ENCODE data around the gene PCGF6. TPM values are rescaled to one million over a fixed set of nuclear protein-coding genes. Genes with fewer than 3 reads are reported as not detected.
"Not testable (repeated sequence)": the region's sequence is repeated elsewhere in the genome, so short reads cannot be mapped to it uniquely, and the experiment has no call there.

Gene PCGF6
- total RNA-seq, 1 donor from 2014 or later, result 8.3 TPM

DNA sequence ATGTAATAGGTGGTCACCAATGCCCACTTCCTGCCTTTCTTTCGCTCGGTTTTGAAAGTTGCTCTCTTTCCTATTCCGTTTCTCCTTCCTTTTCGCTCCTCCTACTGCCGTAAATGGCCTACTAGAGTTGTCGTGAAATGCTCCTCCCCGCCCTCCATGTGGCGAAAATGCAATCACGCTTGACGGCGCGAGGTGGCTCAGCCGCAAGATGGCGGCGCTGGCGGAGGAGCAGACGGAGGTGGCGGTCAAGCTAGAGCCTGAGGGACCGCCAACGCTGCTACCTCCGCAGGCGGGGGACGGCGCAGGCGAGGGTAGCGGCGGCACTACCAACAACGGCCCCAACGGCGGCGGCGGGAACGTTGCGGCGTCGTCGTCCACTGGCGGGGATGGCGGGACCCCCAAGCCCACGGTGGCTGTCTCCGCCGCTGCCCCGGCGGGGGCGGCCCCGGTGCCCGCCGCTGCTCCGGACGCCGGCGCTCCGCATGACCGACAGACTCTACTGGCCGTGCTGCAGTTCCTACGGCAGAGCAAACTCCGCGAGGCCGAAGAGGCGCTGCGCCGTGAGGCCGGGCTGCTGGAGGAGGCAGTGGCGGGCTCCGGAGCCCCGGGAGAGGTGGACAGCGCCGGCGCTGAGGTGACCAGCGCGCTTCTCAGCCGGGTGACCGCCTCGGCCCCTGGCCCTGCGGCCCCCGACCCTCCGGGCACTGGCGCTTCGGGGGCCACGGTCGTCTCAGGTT is 17.0 kb upstream of the PCGF6 start, which contains the start of gene TAF5:
Gene TAF5 (plus strand): TSS at position 195 of the 737 bp plus-strand sequence. CDS start 14 bp downstream, at position 209.
- DNase-seq (ENCODE audit: extremely low spot score in 2 of 2), result peak in 1 of 2 donors; percentile 91
- Histone ChIP-seq H3K9me3 (no peaks in the 10 kb centered on the region), H3K4me1 (peaks cover 22% of the 10 kb centered on the region), H3K36me3 (no peaks in the 10 kb centered on the region), H3K27ac (peak within 1 kb of the TSS; percentile 89), H3K4me3 (peak within 1 kb of the TSS; percentile 67 to 83), H3K27me3 (no peaks in the 10 kb centered on the region)
- peak in 1 of 2 donors; percentile 89 for TF ChIP-seq POLR2A (IDR thresholded peaks at IDR 0.05)
- TF ChIP-seq POLR2AphosphoS5 (IDR thresholded peaks at IDR 0.05; ENCODE audit: insufficient read depth in 1 of 2, low read depth in 1 of 2), result peak; percentile 94 to 97
- TF ChIP-seq, protein P1, sequence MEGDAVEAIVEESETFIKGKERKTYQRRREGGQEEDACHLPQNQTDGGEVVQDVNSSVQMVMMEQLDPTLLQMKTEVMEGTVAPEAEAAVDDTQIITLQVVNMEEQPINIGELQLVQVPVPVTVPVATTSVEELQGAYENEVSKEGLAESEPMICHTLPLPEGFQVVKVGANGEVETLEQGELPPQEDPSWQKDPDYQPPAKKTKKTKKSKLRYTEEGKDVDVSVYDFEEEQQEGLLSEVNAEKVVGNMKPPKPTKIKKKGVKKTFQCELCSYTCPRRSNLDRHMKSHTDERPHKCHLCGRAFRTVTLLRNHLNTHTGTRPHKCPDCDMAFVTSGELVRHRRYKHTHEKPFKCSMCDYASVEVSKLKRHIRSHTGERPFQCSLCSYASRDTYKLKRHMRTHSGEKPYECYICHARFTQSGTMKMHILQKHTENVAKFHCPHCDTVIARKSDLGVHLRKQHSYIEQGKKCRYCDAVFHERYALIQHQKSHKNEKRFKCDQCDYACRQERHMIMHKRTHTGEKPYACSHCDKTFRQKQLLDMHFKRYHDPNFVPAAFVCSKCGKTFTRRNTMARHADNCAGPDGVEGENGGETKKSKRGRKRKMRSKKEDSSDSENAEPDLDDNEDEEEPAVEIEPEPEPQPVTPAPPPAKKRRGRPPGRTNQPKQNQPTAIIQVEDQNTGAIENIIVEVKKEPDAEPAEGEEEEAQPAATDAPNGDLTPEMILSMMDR (IDR thresholded peaks at IDR 0.05), result no peak
- intact Hi-C loops (cut with DNase I), result no loop called here

DNA sequence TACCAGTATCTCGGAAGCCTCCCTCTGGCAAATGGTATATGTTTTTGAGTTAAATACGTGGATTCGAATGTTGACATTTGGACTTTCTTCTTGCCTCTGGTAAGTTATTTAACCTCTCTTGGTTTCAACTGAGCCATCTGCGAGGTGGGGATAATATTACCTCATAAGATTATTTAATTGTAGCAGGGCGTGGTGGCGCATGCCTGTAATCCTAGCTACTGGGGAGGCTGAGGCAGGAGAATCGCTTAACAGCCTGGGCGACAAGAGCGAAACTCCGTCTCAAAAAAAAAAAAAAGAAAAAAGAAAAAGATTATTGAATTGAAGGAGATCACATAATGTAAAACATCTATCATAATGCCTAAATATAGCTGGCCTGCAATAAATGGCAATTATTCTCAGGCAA is 16.4 kb upstream of the PCGF6 start:
- Histone ChIP-seq H3K36me3 (no peaks in the 10 kb centered on the region), H3K9me3 (no peaks in the 10 kb centered on the region), H3K27ac (peak overlapping the region; percentile 89), H3K27me3 (no peaks in the 10 kb centered on the region), H3K4me1 (peaks cover 22% of the 10 kb centered on the region), H3K4me3 (peak overlapping the region; percentile 67 to 83)
- no peak for DNase-seq (ENCODE audit: extremely low spot score in 2 of 2)
- TF ChIP-seq POLR2A (IDR thresholded peaks at IDR 0.05) (no peak), POLR2AphosphoS5 (IDR thresholded peaks at IDR 0.05; ENCODE audit: insufficient read depth in 1 of 2, low read depth in 1 of 2) (no peak)
- TF ChIP-seq, protein P1 (IDR thresholded peaks at IDR 0.05), result no peak
- intact Hi-C loops (cut with DNase I), result no loop called here

DNA sequence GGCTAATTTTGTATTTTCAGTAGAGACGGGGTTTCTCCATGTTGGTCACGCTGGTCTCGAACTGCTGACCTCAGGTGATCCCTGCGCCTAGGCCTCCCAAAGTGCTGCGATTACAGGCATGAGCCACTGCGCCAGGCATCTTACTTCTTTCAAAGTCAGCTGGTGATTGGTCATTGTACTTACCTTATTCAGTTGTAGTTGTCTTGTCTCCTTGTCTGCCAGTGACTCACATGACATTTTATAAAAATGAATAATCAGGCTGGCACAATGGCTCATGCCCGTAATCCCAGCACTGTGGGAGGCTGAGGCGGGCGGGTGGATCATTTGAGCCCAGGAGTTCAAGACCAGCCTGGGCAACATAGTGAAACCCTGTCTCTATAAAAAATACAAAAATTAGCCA is 9.9 kb upstream of the PCGF6 start:
- DNase-seq (ENCODE audit: extremely low spot score in 2 of 2); H3K27me3 ChIP-seq; intact Hi-C loops (cut with DNase I); H3K9me3 ChIP-seq; H3K4me1 ChIP-seq; H3K36me3 ChIP-seq; H3K27ac ChIP-seq; H3K4me3 ChIP-seq: not testable (repeated sequence)

DNA sequence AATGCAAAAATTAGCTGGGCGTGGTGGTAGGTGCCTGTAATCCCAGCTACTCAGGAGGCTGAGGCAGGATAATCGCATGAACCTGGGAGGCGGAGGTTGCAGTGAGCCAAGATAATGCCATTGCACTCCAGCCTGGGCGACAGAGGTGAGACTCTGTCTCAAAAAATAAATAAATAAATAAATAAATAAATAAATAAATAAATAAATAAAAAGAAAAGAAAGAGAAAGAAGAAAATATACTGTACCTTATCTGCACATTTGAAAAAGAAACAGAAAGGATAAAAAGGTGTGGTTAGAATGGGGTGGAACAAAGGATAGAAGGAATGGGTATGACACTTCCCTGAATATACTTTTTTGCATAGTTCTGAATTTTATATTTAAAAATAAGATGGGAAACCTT is 8.6 kb upstream of the PCGF6 start:
- H3K27me3 ChIP-seq; H3K4me3 ChIP-seq; intact Hi-C loops (cut with DNase I); H3K4me1 ChIP-seq; H3K27ac ChIP-seq; DNase-seq (ENCODE audit: extremely low spot score in 2 of 2); H3K36me3 ChIP-seq; H3K9me3 ChIP-seq: not testable (repeated sequence)

DNA sequence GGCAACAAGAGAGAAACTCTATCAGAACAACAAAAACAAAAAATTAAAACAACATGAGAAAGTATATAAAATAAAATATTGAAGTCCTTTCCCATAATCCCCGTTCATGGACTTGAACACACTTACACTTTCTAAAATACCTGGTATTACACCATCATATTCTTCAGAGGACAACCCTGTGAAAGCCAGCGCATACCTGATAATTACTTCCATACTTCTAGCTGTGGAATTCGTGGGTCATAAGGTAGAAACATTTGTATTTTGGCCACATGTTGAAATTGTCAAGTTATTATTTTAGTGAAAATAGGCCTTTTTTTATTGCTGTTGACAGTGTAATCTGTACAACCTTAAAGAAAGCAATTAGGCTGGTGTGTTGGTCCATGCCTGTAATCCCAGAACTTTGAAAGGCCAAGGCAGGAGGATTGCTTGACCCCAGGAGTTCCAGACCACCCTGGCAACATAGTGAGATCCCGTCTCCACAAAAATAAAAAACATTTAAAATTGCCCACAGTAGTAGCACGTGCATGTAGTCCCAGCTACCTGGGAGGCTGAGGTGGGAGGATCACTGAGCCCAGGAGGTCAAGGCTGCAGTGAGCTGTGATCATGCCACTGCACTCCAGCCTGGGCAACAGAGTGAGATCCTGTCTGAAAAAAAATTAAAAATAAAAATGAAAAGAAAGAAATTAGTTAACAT is 5.1 kb upstream of the PCGF6 start:
- no peak overlapping the region for H3K4me3 ChIP-seq
- H3K4me1 ChIP-seq, result no peaks in the 10 kb centered on the region
- no peaks in the 10 kb centered on the region for H3K9me3 ChIP-seq
- no peak overlapping the region for H3K27ac ChIP-seq
- intact Hi-C loops (cut with DNase I), result no loop called here
- no peaks in the 10 kb centered on the region for H3K36me3 ChIP-seq
- TF ChIP-seq, protein P1 (IDR thresholded peaks at IDR 0.05), result no peak
- TF ChIP-seq POLR2A (IDR thresholded peaks at IDR 0.05) (no peak), POLR2AphosphoS5 (IDR thresholded peaks at IDR 0.05; ENCODE audit: insufficient read depth in 1 of 2, low read depth in 1 of 2) (no peak)
- peak in 1 of 2 donors; percentile 18 for DNase-seq (ENCODE audit: extremely low spot score in 2 of 2)
- no peaks in the 10 kb centered on the region for H3K27me3 ChIP-seq

DNA sequence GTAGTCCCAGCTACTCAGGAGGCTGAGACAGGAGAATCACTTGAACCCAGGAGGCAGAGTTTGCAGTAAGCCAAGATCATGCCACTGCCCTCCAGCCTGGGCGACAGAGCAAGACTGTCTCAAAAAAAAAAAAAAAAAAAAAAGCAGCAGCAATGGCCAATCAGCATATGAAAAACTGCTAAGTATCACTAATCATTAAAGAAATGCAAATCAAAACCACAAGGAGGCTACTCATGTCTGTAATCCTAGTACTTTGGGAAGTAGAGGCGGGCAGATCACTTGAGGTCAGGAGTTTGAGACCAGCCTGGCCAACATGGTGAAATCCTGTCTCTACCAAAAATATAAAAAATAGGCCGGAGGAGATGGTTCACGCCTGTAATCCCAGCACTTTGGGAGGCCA is 3.6 kb upstream of the PCGF6 start:
- H3K4me3 ChIP-seq; H3K36me3 ChIP-seq; H3K4me1 ChIP-seq; intact Hi-C loops (cut with DNase I); H3K9me3 ChIP-seq; H3K27me3 ChIP-seq; H3K27ac ChIP-seq: not testable (repeated sequence)
- peak in 1 of 2 donors; percentile 3 for DNase-seq (ENCODE audit: extremely low spot score in 2 of 2)

Data from vagina (tissue), 2 donors.